Stimulated activated CD4-positive, alpha-beta T cell treated with anti-CD3 and anti-CD28 coated beads, TNF-alpha, amount 100 ng/mL, for 48 hours (primary cell): Measurements from ENCODE around the gene IL15RA.
"Not testable (repeated sequence)": the region's sequence is repeated elsewhere in the genome, so short reads cannot be mapped to it uniquely, and the experiment has no call there.

ENCODE experiments used
- DNase-seq, 3 donors: peaks; one replicate each; pipeline ENCODE4 v3.0.0-alpha.2; 2020; ENCODE audit warnings: low read depth in 3 of 3

The IL15RA gene

GRCh38 chr10:5951167-5951711 lies 26.1 kb downstream of the IL15RA start:
- no peak for DNase-seq

- peak in 2 of 3 donors; percentile 4 to 9 for DNase-seq
Measured at GRCh38 chr10:5949009-5949759, 28.2 kb downstream of the IL15RA start.

- DNase-seq, result no peak
Measured at GRCh38 chr10:5948208-5948585, 29.1 kb downstream of the IL15RA start.

GRCh38 chr10:5947471-5948207 lies 29.7 kb downstream of the IL15RA start:
- DNase-seq, result no peak

- no peak for DNase-seq
Measured at GRCh38 chr10:5946786-5947185, 30.6 kb downstream of the IL15RA start.

GRCh38 chr10:5946419-5946775 lies 30.9 kb downstream of the IL15RA start:
- DNase-seq, result not testable (repeated sequence)

GRCh38 chr10:5945561-5946418 lies 31.6 kb downstream of the IL15RA start:
- no peak for DNase-seq

- DNase-seq, result no peak
Measured at GRCh38 chr10:5945190-5945509, 32.2 kb downstream of the IL15RA start.

GRCh38 chr10:5944389-5945189 lies 32.8 kb downstream of the IL15RA start:
- DNase-seq, result no peak

- no peak for DNase-seq
Measured at GRCh38 chr10:5943536-5943935, 33.8 kb downstream of the IL15RA start.

GRCh38 chr10:5942474-5942873 lies 34.9 kb downstream of the IL15RA start:
- no peak for DNase-seq

- no peak for DNase-seq
Measured at GRCh38 chr10:5942001-5942400, 35.3 kb downstream of the IL15RA start.

GRCh38 chr10:5941579-5941978 lies 35.8 kb downstream of the IL15RA start:
- no peak for DNase-seq

- no peak for DNase-seq
Measured at GRCh38 chr10:5940807-5941218, 36.5 kb downstream of the IL15RA start.

- no peak for DNase-seq
Measured at GRCh38 chr10:5938291-5938690, 39.1 kb downstream of the IL15RA start.

GRCh38 chr10:5937016-5937415 lies 40.3 kb downstream of the IL15RA start:
- no peak for DNase-seq

- no peak for DNase-seq
Measured at GRCh38 chr10:5935628-5936027, 41.7 kb downstream of the IL15RA start.

GRCh38 chr10:5933909-5934546 lies 43.3 kb downstream of the IL15RA start:
- DNase-seq, result no peak

GRCh38 chr10:5932345-5932744 lies 45.0 kb downstream of the IL15RA start:
- no peak for DNase-seq

GRCh38 chr10:5930272-5930671 lies 47.1 kb downstream of the IL15RA start:
- no peak for DNase-seq

- no peak for DNase-seq
Measured at GRCh38 chr10:5929442-5929841, 47.9 kb downstream of the IL15RA start.
